Heart right ventricle (tissue), 16 donors: Measurements from ENCODE around the gene TAB3. TPM values are rescaled to one million over a fixed set of nuclear protein-coding genes. Genes with fewer than 3 reads are reported as not detected.
"Not testable (repeated sequence)": the region's sequence is repeated elsewhere in the genome, so short reads cannot be mapped to it uniquely, and the experiment has no call there.

Experiments
- ATAC-seq, 8 donors: fragments of 200-7000 bp; cut with Tn5 transposase; one replicate each; pipeline ENCODE4 v1.9.1; 2020; ENCODE audit warnings: mild to moderate bottlenecking in 8 of 8, moderate library complexity in 8 of 8, moderate number of reproducible peaks in 1 of 8
- DNase-seq, 2 donors: peaks; one replicate each; pipeline ENCODE4 v3.0.0-alpha.2; 2020
- H3K27ac ChIP-seq, 10 donors: fragments of 200-600 bp; sonication (generic) in 2 of 10; one replicate each; pipeline versions ENCODE4 v1.5.0 to v1.8.0; 2020 to 2022; ENCODE audit warnings: mild to moderate bottlenecking in 3 of 10
- H3K27me3 ChIP-seq, 7 donors: fragments of 200-600 bp; one replicate each; pipeline ENCODE4 v1.8.0; 2021 to 2022; ENCODE audit warnings: mild to moderate bottlenecking in 2 of 7
- H3K36me3 ChIP-seq, 9 donors: fragments of 200-600 bp; sonication (generic) in 1 of 9; one replicate each; pipeline versions ENCODE4 v1.5.0 to v1.8.0; 2020 to 2022; ENCODE audit warnings: mild to moderate bottlenecking in 2 of 9
- H3K4me1 ChIP-seq, 9 donors: fragments of 200-600 bp; sonication (generic) in 1 of 9; one replicate each; pipeline versions ENCODE4 v1.5.0 to v1.8.0; 2020 to 2022; ENCODE audit warnings: mild to moderate bottlenecking in 4 of 9
- H3K4me3 ChIP-seq, 10 donors: fragments of 200-600 bp; sonication (generic) in 2 of 10; one replicate each; pipeline versions ENCODE4 v1.5.0 to v1.8.0; 2020 to 2022; ENCODE audit warnings: mild to moderate bottlenecking in 7 of 10, moderate library complexity in 2 of 10
- H3K9me3 ChIP-seq, 11 donors: fragments of 200-600 bp in 10 of 11; sonication (generic) in 2 of 11; one replicate each; pipeline versions ENCODE4 v1.5.0 to v1.8.0; 2013 to 2022; ENCODE audit warnings: mild to moderate bottlenecking in 2 of 11, control low read depth in 1 of 11, moderate library complexity in 1 of 11
- CTCF ChIP-seq, 9 donors: fragments of 200-600 bp; sonication (generic) in 2 of 9; IDR thresholded peaks; one replicate each; pipeline versions ENCODE4 v1.5.0 to v1.8.0; 2021 to 2022; ENCODE audit warnings: antibody characterized with exemption in 9 of 9, mild to moderate bottlenecking in 5 of 9, moderate library complexity in 1 of 9
- WGBS, 2 donors: extraction: QIAGEN DNeasy Blood & Tissue Kit; methylation state at CpG; one replicate each; pipeline ENCODE4 v1.1.7; 2013; ENCODE audit warnings: inconsistent platforms in 1 of 2; 5-methylcytosine and 5-hydroxymethylcytosine counted together
- intact Hi-C, 10 donors: fragments of 100-400 bp; cut with DNase I; formaldehyde crosslinking; loops; one replicate each; pipeline versions ENCODE4 v1.11.1 to v1.14.2; 2022
- polyA plus RNA-seq, 2 donors: library from polyadenylated mRNA; stranded (reverse); fragments of 200-250 nt; gene quantifications; one replicate each; pipeline ENCODE4 v1.2.3, GENCODE V29; 2013
- total RNA-seq, 10 donors: library from RNA; stranded (reverse); fragmentation: NEBNext Ultra II Directional in 3 of 10; extraction: Animal tissue kit (Norgen Biotek cat#: 25700) in 3 of 10; gene quantifications; one replicate each; pipeline versions ENCODE4 v1.2.1 to v1.2.4, GENCODE V29; 2021 to 2023
- donor health status: Arrhythmogenic right ventricular cardiomyopathy.
- donor health status: ischemic (EF 13 %, LVEDD 7.1; RV severe dilation, severe dysfunction).
- donor health status: healthy with polysubstance abuse.
- donor health status: DM: no; HTN: yes; CAD: no.
- donor health status: DM: no; HTN: no; CAD: no.
- donor health status: ischemic (EF 25% LVEDD 6.9; RV normal size, moderate dysfunction).
- donor health status: ischemic (EF 25% LVEDD 5.7; RV mildly dilated, moderate dysfunction).
- donor health status: healthy.
- donor health status: DM: yes; HTN: yes; CAD: no.
- donor health status: Ischemic cardiomyopathy.
- donor health status: ischemic (EF 35%, LVEDD 5.7; RV mildly dilated, moderate dysfunction).
- donor health status: nonischemic (EF 11% LVEDD 7.7; RV severe dilation, severe dysfunction).
- donor health status: DM: yes; HTN: yes; CAD: no.
- donor health status: PGD.
- donor health status: ischemic (EF 29% LVEDD 5.4; RV normal size, mild dysfunction).
- donor health status: nonischemic (EF 23%, LVEDD 6.1; RV moderate dilation, normal function).

TAB3 gene
- total and polyA plus RNA-seq, 12 donors: 3.9 to 19.3 (median 14.5) TPM

DNA sequence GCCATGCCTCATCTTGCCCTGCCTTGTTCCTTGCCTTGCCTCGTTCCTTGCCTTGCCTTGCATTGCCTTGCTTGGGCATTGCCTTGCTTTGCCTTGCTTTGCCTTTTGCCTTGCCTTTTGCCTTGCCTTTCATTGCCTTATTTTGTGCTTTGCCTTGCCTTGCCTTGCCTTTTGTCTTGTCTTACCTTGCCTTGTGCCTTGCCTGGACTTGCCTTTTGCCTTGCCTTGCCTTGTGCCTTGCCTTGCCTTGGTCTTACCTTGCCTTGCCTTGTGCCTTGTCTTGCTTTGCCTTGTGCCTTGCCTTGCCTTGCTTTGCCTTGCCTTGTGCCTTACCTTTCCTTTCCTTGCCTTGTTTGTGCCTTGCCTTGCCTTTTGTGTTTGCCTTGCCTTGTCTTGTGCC lies 88.2 kb downstream of the TAB3 start:
- Histone ChIP-seq H3K4me1 (no peaks in the 10 kb centered on the region), H3K27me3 (no peaks in the 10 kb centered on the region), H3K36me3 (no peaks in the 10 kb centered on the region), H3K9me3 (no peaks in the 10 kb centered on the region), H3K4me3 (no peak overlapping the region), H3K27ac (no peak overlapping the region)
- ATAC-seq (no peak), DNase-seq (no peak)
- TF ChIP-seq CTCF (IDR thresholded peaks at IDR 0.05): no peak
- intact Hi-C loops: no loop called here
- 56 to 67% methylated on average over 1 of the region's 1 CpG for WGBS, 2 donors

DNA sequence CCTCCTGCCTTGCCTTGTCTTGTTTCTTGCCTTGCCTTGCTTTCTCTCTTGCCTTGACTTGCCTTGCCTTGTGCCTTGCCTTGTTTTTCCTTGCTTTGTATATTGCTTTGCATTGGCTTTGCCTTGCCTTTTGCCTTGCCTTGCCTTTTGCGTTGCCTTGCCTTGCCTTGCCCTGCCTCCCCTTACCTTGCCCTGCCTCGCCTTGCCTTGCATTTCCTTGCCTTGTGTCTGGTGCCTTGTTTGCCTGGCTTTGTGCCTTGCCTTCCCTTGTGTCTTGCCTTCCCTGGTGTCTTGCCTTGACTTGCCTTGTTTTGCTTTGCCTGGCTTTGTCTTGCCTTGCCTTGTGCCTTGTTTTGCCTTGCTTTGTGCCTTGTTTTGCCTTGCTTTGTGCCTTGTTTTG lies 89.7 kb downstream of the TAB3 start:
- Histone ChIP-seq H3K36me3 (no peaks in the 10 kb centered on the region), H3K4me1 (no peaks in the 10 kb centered on the region), H3K27ac (no peak overlapping the region), H3K27me3 (no peaks in the 10 kb centered on the region), H3K4me3 (no peak overlapping the region), H3K9me3 (no peaks in the 10 kb centered on the region)
- intact Hi-C loops: no loop called here
- DNase-seq: no peak
- TF ChIP-seq CTCF (IDR thresholded peaks at IDR 0.05): no peak
- WGBS, 2 donors: 83 to 85% methylated on average over 2 of the region's 2 CpGs
- ATAC-seq: no peak

GRCh38 chrX:30798810-30799209 lies 90.2 kb downstream of the TAB3 start:
- intact Hi-C loops: no loop called here
- H3K9me3 ChIP-seq: no peaks in the 10 kb centered on the region
- H3K36me3 ChIP-seq: no peaks in the 10 kb centered on the region
- no peak overlapping the region for H3K4me3 ChIP-seq
- H3K27ac ChIP-seq: no peak overlapping the region
- no peak for TF ChIP-seq CTCF (IDR thresholded peaks at IDR 0.05)
- DNase-seq: no peak
- H3K27me3 ChIP-seq: no peaks in the 10 kb centered on the region
- H3K4me1 ChIP-seq: no peaks in the 10 kb centered on the region
- WGBS, 2 donors: 90% methylated on average over 3 of the region's 3 CpGs
- no peak for ATAC-seq

- H3K9me3 ChIP-seq, ATAC-seq, intact Hi-C loops, H3K27ac ChIP-seq, H3K27me3 ChIP-seq, H3K4me1 ChIP-seq, H3K4me3 ChIP-seq, DNase-seq, H3K36me3 ChIP-seq: not testable (repeated sequence)
- WGBS, 2 donors: 67 to 85% methylated on average over 1 of the region's 1 CpG
Observed at GRCh38 chrX:30797301-30797700, 91.8 kb downstream of the TAB3 start.

GRCh38 chrX:30795981-30796958 lies 92.8 kb downstream of the TAB3 start:
- Histone ChIP-seq H3K4me1 (no peaks in the 10 kb centered on the region), H3K4me3 (no peak overlapping the region), H3K9me3 (no peaks in the 10 kb centered on the region), H3K27ac (no peak overlapping the region), H3K27me3 (no peaks in the 10 kb centered on the region), H3K36me3 (no peaks in the 10 kb centered on the region)
- ATAC-seq: no peak
- intact Hi-C loops: no loop called here
- no peak for DNase-seq
- TF ChIP-seq CTCF (IDR thresholded peaks at IDR 0.05): no peak
- WGBS, 2 donors: 84% methylated on average over 6 of the region's 6 CpGs
